GF-D8 (cell line): Measurements from ENCODE around the gene SCEL.
"Not testable (repeated sequence)": the region's sequence is repeated elsewhere in the genome, so short reads cannot be mapped to it uniquely, and the experiment has no call there.

Experiments
- DNase-seq: peaks from one replicate; lab custom pipeline; 2025; lab: John Stamatoyannopoulos, UW

The SCEL gene

DNA sequence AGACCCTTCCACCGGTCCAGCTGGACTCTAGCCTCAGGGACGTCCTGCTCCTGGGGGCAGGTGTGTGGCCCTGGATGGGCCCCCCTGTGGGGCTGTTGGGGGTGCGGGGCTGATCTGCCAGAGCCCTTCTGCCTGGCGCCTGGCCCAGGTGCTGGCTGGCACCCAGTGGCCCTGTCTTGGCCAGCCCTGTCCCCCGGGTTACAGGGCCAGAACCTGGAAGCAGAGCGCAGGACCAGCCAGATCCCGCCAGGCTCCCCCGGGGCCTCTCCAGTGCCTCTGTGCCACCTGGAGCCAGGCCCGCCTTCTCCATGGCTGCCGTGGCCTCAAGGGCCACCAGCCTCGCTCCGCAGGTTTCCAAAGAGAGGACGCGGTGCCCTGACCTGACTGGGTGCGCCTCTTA lies 127.3 kb downstream of the SCEL start:
- not testable (repeated sequence) for DNase-seq

DNA sequence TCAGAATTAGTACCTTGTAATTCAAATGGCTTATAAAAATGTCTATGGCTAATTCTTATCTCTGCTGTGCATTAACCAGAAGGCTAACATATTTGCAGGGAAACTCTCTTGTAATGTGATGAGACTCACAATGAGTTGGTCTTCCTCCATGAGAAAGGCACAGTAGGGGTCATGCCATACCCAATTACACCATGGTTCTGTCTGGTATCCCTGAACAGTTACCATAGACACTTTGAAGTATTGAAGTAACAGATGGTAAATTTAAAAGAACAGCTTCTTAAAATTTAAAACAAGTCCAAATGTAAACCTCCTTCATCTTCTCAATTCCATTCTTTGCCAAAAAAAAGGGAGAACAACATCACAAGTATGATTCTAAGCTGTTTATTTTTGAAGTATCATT lies 139.3 kb downstream of the SCEL start:
- DNase-seq, result no peak

DNA sequence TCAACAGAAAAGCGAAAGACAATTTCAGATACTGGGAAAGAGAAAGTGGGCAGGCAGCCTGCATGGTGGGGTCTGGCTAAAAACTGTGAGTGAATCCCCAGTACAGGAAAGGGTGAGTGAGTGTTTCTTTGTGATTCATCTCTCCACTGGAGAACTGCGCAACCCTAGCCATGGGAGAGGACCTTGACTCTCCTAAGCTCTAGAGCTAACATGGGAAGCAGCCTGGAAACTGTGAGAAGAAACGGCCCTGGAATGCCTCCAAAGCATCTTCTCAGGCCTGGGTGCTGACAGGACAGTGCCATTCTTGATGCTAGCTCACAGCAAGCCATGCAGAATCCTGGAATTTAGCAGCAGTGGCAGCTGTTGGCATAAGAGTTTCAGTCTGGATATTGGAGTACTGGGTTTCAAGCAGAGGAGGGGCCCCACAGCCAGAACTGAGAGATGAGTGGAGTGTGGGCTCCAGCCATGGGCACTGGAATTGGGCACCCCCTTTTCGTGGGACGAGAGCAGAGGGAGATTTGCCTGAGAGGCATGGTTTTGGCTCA lies 143.3 kb downstream of the SCEL start:
- DNase-seq, result no peak

DNA sequence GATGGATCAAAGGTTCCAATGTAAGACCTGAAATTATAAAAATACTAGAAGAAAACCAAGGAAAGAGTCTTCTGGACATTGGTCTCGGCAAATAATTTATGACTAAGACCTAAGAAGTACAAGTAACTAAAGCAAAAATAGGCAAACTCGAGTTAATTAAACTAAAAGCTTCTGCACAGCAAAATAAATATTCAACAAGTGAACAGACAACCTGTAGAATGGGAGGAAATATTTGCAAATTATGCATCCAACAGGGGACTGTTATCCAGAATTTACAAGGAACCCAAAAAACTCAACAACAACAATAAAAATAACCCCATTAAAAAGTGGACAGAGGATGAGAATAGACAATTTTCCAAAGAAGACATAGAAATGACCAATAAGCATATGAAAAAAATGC lies 152.3 kb downstream of the SCEL start:
- no peak for DNase-seq

DNA sequence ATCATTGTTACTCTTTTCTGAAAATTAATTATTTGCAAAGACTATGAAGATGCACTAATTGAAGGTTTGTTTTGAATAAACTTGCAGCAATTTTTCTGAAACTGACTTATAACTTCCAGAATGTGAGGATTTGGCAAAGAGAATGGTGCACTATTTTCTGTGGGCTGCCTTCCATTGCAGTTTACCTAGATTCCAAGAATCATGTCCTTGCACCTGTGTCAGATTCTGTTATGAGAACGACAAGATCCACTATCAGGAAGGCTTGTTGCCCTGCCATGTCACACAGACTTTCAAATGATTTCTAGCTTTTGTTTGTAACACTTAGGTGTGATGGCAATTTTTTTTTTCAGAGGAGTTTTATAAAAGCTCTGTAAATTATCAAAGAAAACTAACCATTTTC lies 156.4 kb downstream of the SCEL start:
- DNase-seq, result no peak

DNA sequence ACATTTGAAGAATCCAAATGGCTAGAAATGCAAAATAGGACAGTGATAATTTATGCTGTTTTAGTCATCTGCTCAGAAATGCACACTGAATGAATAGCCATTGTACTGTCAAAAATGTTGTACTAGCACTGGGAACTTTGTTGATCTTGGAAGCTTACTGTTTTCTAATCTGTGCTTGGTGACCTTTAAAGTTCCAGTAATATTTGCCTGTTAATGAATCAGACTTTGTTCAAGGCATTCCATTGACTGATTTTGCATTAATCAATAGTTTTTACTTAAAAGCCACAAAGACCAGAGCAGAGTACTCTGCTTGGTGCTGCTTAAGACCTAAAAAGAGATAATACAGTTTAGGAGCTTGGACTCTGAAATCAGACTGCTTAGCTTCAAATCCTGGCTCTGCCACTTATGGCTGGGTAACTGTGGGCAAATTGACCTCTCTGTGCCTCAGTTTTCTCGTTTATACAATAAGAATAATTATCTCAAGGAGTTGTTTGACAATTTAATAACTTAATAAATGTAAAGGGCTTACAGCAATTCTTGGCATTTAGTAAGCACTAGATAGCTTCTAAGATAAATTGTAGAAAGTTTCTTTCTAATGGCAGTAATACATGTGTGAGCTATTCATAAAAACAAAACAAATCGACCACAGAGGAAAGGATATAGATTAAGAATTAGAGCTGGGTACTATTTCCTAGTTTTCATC lies 157.4 kb downstream of the SCEL start:
- DNase-seq, result no peak

DNA sequence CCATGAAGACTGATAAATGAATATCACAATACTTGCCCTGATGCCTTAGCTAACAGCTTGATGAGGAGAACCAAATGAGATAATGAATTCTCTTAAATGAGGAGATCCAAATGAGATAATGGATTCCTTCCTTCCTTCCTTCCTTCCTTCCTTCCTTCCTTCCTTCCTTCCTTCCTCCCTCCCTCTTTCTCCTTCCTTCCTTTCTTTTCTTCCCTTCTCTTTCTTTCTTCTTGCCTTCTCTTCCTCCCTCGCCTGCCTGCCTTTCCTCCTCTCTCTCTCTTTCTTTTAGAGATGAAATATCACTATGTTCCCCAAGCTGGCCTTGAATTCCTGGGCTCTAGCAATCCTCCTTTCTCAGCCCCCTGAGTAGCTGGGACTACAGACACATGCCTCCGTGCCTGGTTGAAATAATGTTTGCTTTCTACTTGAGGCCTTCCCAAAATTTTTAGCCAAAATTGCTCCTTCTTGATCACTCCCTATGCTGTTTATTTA lies 158.0 kb downstream of the SCEL start:
- no peak for DNase-seq
